ENCODE measurements around the gene GTF3C1.

GTF3C1 gene

GRCh38 chr16:27544671-27545070 is 5.0 kb downstream of the GTF3C1 start:
- TF ChIP-seq REST (IDR thresholded peaks at IDR 0.05; ENCODE audit: insufficient read depth in 1 of 2, low read depth in 2 of 2, low read length in 2 of 2): no peak
- no peak for TF ChIP-seq TAF1 (IDR thresholded peaks at IDR 0.05; ENCODE audit: borderline replicate concordance, insufficient read depth, low read length)
- TF ChIP-seq FOXP2 (optimal IDR thresholded peaks at IDR 0.05; ENCODE audit: borderline replicate concordance, extremely low read depth, extremely low read length, insufficient read depth): no peak
- TF ChIP-seq SIN3A (IDR thresholded peaks at IDR 0.05; ENCODE audit: borderline replicate concordance, insufficient read depth, low read length): no peak
- TF ChIP-seq POLR2AphosphoS5 (IDR thresholded peaks at IDR 0.05; ENCODE audit: low read depth, low read length): no peak

GRCh38 chr16:27543801-27544200 is 5.9 kb downstream of the GTF3C1 start:
- TF ChIP-seq POLR2AphosphoS5 (IDR thresholded peaks at IDR 0.05; ENCODE audit: low read depth, low read length) (no peak), REST (IDR thresholded peaks at IDR 0.05; ENCODE audit: insufficient read depth in 1 of 2, low read depth in 2 of 2, low read length in 2 of 2) (no peak), TAF1 (IDR thresholded peaks at IDR 0.05; ENCODE audit: borderline replicate concordance, insufficient read depth, low read length) (no peak), FOXP2 (optimal IDR thresholded peaks at IDR 0.05; ENCODE audit: borderline replicate concordance, extremely low read depth, extremely low read length, insufficient read depth) (no peak), SIN3A (IDR thresholded peaks at IDR 0.05; ENCODE audit: borderline replicate concordance, insufficient read depth, low read length) (no peak)

- TF ChIP-seq REST (IDR thresholded peaks at IDR 0.05; ENCODE audit: insufficient read depth in 1 of 2, low read depth in 2 of 2, low read length in 2 of 2) (no peak), FOXP2 (optimal IDR thresholded peaks at IDR 0.05; ENCODE audit: borderline replicate concordance, extremely low read depth, extremely low read length, insufficient read depth) (no peak), TAF1 (IDR thresholded peaks at IDR 0.05; ENCODE audit: borderline replicate concordance, insufficient read depth, low read length) (no peak), SIN3A (IDR thresholded peaks at IDR 0.05; ENCODE audit: borderline replicate concordance, insufficient read depth, low read length) (no peak), POLR2AphosphoS5 (IDR thresholded peaks at IDR 0.05; ENCODE audit: low read depth, low read length) (no peak)
Measured at GRCh38 chr16:27539636-27540035, 10.1 kb downstream of the GTF3C1 start.

- no peak for TF ChIP-seq REST (IDR thresholded peaks at IDR 0.05; ENCODE audit: insufficient read depth in 1 of 2, low read depth in 2 of 2, low read length in 2 of 2)
- TF ChIP-seq TAF1 (IDR thresholded peaks at IDR 0.05; ENCODE audit: borderline replicate concordance, insufficient read depth, low read length): no peak
- TF ChIP-seq POLR2AphosphoS5 (IDR thresholded peaks at IDR 0.05; ENCODE audit: low read depth, low read length): no peak
- TF ChIP-seq SIN3A (IDR thresholded peaks at IDR 0.05; ENCODE audit: borderline replicate concordance, insufficient read depth, low read length): no peak
- no peak for TF ChIP-seq FOXP2 (optimal IDR thresholded peaks at IDR 0.05; ENCODE audit: borderline replicate concordance, extremely low read depth, extremely low read length, insufficient read depth)
Measured at GRCh38 chr16:27539120-27539519, 10.6 kb downstream of the GTF3C1 start.

GRCh38 chr16:27538528-27538927 is 11.2 kb downstream of the GTF3C1 start:
- TF ChIP-seq SIN3A (IDR thresholded peaks at IDR 0.05; ENCODE audit: borderline replicate concordance, insufficient read depth, low read length) (no peak), TAF1 (IDR thresholded peaks at IDR 0.05; ENCODE audit: borderline replicate concordance, insufficient read depth, low read length) (no peak), REST (IDR thresholded peaks at IDR 0.05; ENCODE audit: insufficient read depth in 1 of 2, low read depth in 2 of 2, low read length in 2 of 2) (no peak), FOXP2 (optimal IDR thresholded peaks at IDR 0.05; ENCODE audit: borderline replicate concordance, extremely low read depth, extremely low read length, insufficient read depth) (no peak), POLR2AphosphoS5 (IDR thresholded peaks at IDR 0.05; ENCODE audit: low read depth, low read length) (no peak)

Measured in PFSK-1 (cell line).